Activated CD8-positive, alpha-beta T cell treated with anti-CD3 and anti-CD28 coated beads, Interleukin-2, amount 10 ng/mL, durations not matched to agents 7 days and 5 days (primary cell): ENCODE data around the gene TMEM43. TPM values are rescaled to one million over a fixed set of nuclear protein-coding genes. Genes with fewer than 3 reads are reported as not detected.
A peak's percentile ranks its signal among the peaks of the same experiment; 100 is the strongest.

ENCODE experiments used
- ATAC-seq: fragments of 150-1000 bp; cut with Tn5 transposase; one replicate; pipeline ENCODE4 v1.10.0; 2021; ENCODE audit warnings: moderate library complexity
- CTCF ChIA-PET: fragments of 350-600 bp; sonication (Branson Sonifier 250); formaldehyde crosslinking; loops from one replicate; lab custom pipeline; 2021; ENCODE audit warnings: antibody characterized with exemption; lab: Charles Lee
- POLR2A ChIA-PET: fragments of 350-600 bp; sonication (Branson Sonifier 250); formaldehyde crosslinking; loops from one replicate; lab custom pipeline; 2021; ENCODE audit warnings: antibody characterized with exemption; lab: Charles Lee
- DNase-seq: peaks from one replicate; pipeline ENCODE4 v3.0.0-alpha.2; 2020
- H3K27ac Mint-ChIP-seq: one replicate; pipeline ENCODE4 v1.8.0; 2021; ENCODE audit warnings: mild to moderate bottlenecking, mixed read lengths
- H3K27me3 Mint-ChIP-seq: one replicate; pipeline ENCODE4 v1.8.0; 2021; ENCODE audit warnings: low read depth, mixed read lengths
- H3K36me3 Mint-ChIP-seq: one replicate; pipeline ENCODE4 v1.8.0; 2021; ENCODE audit warnings: low read depth, mixed read lengths
- H3K4me1 Mint-ChIP-seq: one replicate; pipeline ENCODE4 v1.8.0; 2021; ENCODE audit warnings: low read depth, mixed read lengths
- H3K4me3 Mint-ChIP-seq: one replicate; pipeline ENCODE4 v1.8.0; 2021; ENCODE audit warnings: mild to moderate bottlenecking, mixed read lengths
- H3K9me3 Mint-ChIP-seq: one replicate; pipeline ENCODE4 v1.8.0; 2022; ENCODE audit warnings: mixed read lengths; ENCODE audit not compliant: insufficient read depth
- total RNA-seq, 2 experiments: library from RNA; stranded (reverse); gene quantifications; one replicate each; pipeline ENCODE4 v1.2.3, GENCODE V29; 2021

Gene TMEM43
- total RNA-seq, 2 experiments from 2014 or later = 27.9 to 28.8 TPM

DNA sequence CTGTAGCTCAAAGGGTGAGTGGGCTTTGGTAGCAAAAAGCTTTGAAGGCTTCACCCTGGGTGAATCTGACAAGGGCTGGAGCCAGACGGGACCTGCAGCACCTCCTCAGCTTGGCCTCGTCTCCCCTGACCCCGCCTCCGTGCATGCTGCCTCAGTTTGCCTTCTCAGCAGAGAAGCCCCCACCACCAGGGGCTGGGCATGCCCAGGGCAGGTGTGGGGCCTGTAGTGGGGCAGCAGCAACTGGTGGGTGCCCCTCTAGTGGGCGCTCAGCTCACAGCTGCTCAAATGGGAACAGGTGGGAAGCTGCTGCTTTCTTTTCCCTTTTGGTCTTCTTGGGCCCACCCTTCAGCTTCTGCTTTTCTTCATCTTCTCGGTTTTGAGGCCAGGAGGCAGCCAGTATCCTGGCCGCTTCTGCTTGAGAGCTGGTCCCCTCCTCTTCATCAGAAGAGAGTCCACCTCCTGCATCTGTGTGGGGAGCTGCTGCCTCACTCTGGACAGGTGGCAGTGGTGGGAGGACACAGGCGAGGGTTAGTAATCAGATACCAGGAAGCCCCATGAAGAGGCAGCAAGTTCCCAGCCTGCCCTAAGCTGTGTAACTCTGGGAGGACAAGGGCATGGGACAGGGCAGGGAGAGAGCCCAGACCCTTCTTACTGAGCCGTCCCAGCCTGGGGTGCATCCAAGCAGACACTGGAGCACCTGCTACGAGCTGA is 21.0 kb downstream of the TMEM43 start:
- H3K36me3 Mint-ChIP-seq = peaks cover 42% of the 10 kb centered on the region
- peak overlapping the region; percentile 35 for H3K27ac Mint-ChIP-seq
- POLR2A ChIA-PET = interaction anchor here (1.2 to 5.9 kb wide), 3 partner anchors 20 to 33 kb away, joined by 3 to 55 read pairs (median 26); partner anchors contain the start of genes CHCHD4, LSM3, TMEM43 and XPC

DNA sequence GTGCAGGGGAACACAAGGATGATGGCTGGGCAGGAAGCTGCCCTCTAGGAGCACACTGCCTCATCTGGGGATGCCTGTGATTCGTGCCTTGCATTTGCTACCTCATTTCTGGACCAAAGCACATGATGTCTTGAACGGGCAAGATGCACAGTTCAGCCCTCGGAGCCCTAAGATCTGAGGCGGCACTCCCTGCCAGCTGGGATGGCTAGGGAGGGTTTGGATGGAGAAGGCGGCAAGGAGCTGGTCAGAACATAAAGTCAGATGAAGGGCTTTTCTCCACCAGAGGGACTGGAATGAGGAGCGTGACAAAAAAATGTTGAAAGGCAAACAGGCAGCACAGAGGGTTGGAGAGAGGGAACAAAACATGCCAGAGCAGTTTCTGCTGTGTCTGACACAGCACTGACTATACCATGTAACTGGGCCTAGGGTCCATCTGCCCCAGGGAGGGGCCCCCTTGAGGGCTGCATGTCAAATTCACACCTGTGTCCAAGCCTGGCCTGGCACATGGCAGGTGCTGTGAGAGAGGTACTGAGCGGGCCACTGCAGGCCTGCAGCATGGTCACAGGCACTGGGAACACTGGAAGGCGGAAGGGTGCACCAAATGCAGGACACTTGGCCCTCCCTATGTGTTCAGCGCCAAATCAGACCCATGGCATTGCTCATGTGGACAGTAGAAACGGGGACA is 21.7 kb downstream of the TMEM43 start:
- H3K4me3 Mint-ChIP-seq = no peak overlapping the region
- H3K27ac Mint-ChIP-seq = peak overlapping the region; percentile 1
- ATAC-seq = no peak
- H3K36me3 Mint-ChIP-seq = peaks cover 43% of the 10 kb centered on the region
- POLR2A ChIA-PET = interaction anchor here (1.2 to 5.9 kb wide), 3 partner anchors 21 to 32 kb away, joined by 3 to 55 read pairs (median 26); partner anchors contain the start of genes CHCHD4, LSM3, TMEM43 and XPC
- no peaks in the 10 kb centered on the region for H3K9me3 Mint-ChIP-seq
- CTCF ChIA-PET = interaction anchor here (1.5 kb wide), 1 partner anchor 250 kb away, joined by 4 read pairs; no protein-coding TSS in a partner anchor
- H3K27me3 Mint-ChIP-seq = no peaks in the 10 kb centered on the region
- H3K4me1 Mint-ChIP-seq = peaks cover 36% of the 10 kb centered on the region
- DNase-seq = no peak

More for the DNA sequence above, 21.0 kb downstream of the TMEM43 start:
- Mint-ChIP-seq H3K9me3 (no peaks in the 10 kb centered on the region), H3K27me3 (no peaks in the 10 kb centered on the region), H3K4me1 (peaks cover 36% of the 10 kb centered on the region), H3K4me3 (no peak overlapping the region)
- ATAC-seq (no peak), DNase-seq (no peak)
- CTCF ChIA-PET = interaction anchor here (1.1 to 2.3 kb wide), 5 partner anchors 20 to 249 kb away, joined by 3 to 10 read pairs (median 4); partner anchors contain the start of genes CHCHD4, LSM3, TMEM43 and XPC

DNA sequence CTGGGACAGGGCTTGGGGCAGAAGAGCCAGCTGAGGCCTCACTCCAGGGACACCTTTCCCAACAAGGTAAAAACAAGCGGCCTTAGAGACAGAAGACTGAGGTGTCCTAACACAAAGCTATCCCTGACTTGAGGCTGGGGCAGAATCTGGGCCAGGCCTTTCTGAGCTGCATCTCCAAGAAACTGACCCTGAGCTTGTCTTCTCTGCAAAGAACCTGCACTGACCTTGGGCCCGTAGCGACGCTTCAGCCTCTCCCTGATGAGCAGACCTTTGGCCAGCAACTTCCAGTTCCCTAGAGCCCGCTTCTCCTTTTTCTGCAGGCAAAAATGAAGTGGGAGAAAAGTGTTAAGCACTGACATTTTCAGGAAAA is 22.2 kb downstream of the TMEM43 start:
- H3K4me3 Mint-ChIP-seq = no peak overlapping the region
- peaks cover 32% of the 10 kb centered on the region for H3K4me1 Mint-ChIP-seq
- H3K27me3 Mint-ChIP-seq = no peaks in the 10 kb centered on the region
- ATAC-seq (no peak), DNase-seq (no peak)
- POLR2A ChIA-PET = interaction anchor here (3.3 to 5.9 kb wide), 2 partner anchors 21 to 31 kb away, joined by 26 to 55 read pairs; partner anchors contain the start of genes CHCHD4, LSM3, TMEM43 and XPC
- CTCF ChIA-PET = interaction anchor here (1.5 kb wide), 1 partner anchor 251 kb away, joined by 4 read pairs; no protein-coding TSS in a partner anchor
- H3K27ac Mint-ChIP-seq = no peak overlapping the region
- H3K36me3 Mint-ChIP-seq = peaks cover 38% of the 10 kb centered on the region
- H3K9me3 Mint-ChIP-seq = no peaks in the 10 kb centered on the region

DNA sequence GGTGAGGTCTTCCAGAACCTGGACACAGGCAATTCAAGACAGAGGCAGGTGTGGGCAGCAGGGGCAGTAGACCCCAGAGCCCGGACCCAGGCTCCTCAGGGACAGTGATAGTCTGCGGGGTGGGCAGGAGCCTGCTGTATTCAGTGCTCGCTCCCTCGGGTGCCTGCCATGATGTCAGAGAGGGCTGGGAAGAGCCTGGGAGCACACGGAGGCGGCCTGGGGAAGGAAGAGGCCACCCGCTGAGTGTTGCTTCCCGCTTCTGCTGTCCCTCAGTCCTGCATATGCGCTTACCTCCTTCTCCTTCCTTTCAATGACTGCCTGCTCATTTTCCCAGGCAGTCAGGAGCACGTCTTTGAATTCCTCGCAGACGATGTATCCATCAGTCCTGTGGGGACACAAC is 22.8 kb downstream of the TMEM43 start:
- Mint-ChIP-seq H3K4me3 (no peak overlapping the region), H3K36me3 (peaks cover 37% of the 10 kb centered on the region)
- CTCF ChIA-PET = no interaction called here

DNA sequence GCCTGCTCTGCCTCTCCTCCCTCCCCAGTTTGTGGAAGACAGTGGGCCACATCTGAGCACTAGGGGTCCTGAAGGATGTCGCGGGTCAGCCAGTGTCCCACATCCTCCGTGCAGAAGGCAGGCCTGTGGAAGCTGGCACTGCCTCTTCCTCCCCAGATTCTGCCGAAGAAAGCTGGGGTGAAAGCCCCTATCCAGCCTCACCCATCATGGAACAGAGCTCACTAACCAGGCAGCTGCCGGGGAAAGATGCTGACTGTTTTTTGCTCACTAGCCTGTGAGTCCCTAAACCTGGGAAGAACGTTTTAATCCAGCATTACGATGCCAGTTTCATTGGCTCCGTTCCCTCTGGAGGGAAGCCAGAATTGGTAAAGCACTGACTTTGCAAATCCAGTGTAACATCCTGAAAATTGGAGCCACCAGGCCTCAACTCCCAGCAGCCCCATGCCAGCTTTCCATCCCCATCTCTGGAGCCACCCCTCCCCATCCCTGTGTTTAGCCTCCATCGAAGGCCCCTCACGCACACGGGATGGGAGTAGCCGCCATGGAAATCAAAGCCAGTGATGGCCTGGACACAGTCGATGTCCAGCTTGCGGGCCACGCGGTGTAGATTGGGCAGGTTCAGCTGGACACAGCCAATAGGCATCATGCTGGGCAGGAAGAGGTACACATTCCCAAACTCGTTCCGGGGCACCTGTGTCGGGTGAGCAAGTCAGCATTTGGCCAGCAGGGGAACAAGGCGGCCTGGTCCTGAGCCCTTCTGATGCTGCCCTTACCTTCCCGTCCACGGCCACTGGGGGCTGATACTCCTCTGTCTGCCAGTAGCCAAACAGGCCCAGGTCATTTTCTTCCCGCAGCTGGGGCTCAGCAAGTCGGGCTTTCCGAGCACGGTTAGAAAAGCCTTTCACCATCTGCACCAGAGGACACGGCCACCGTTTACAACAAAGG is 23.5 kb downstream of the TMEM43 start:
- H3K27me3 Mint-ChIP-seq = no peaks in the 10 kb centered on the region
- CTCF ChIA-PET = no interaction called here
- DNase-seq (no peak), ATAC-seq (no peak)
- no peak overlapping the region for H3K4me3 Mint-ChIP-seq
- peaks cover 34% of the 10 kb centered on the region for H3K36me3 Mint-ChIP-seq
- H3K9me3 Mint-ChIP-seq = no peaks in the 10 kb centered on the region
- peaks cover 20% of the 10 kb centered on the region for H3K4me1 Mint-ChIP-seq
- no peak overlapping the region for H3K27ac Mint-ChIP-seq
- POLR2A ChIA-PET = interaction anchor here (0.6 kb wide), 1 partner anchor 21 kb away, joined by 4 read pairs; no protein-coding TSS in a partner anchor

More for the DNA sequence above, 22.8 kb downstream of the TMEM43 start:
- no peaks in the 10 kb centered on the region for H3K9me3 Mint-ChIP-seq
- DNase-seq (no peak), ATAC-seq (no peak)
- peaks cover 26% of the 10 kb centered on the region for H3K4me1 Mint-ChIP-seq
- no peak overlapping the region for H3K27ac Mint-ChIP-seq
- no peaks in the 10 kb centered on the region for H3K27me3 Mint-ChIP-seq
- POLR2A ChIA-PET = interaction anchor here (5.9 kb wide), 1 partner anchor 22 kb away, joined by 55 read pairs; the partner anchor contains the start of genes CHCHD4 and TMEM43

DNA sequence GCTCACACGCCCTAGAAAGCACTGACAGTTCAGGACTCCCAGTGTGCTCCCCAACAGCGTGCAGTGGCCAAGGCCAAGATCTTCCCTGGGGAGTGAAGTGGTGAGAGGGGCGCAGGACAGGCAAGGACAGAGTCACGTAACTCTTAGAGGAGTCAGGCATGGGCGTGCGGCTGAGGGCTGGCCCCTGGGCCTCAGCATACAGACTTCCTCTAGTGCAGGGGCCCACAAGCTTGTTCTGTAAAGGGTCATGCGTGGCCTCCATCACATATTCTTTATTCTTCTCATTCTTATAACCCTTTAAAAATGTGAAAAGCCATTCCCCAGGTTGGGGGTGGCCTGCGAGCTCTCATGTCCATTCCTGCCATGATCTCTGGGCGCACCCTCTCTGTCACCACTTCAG is 25.2 kb downstream of the TMEM43 start:
- ChIA-PET CTCF (no interaction called here), POLR2A (interaction anchor here (0.6 kb wide), 2 partner anchors 255 to 785 kb away, joined by 3 to 4 read pairs; no protein-coding TSS in a partner anchor)
- no peaks in the 10 kb centered on the region for H3K9me3 Mint-ChIP-seq
- no peak overlapping the region for H3K27ac Mint-ChIP-seq
- H3K36me3 Mint-ChIP-seq = peaks cover 38% of the 10 kb centered on the region
- H3K4me1 Mint-ChIP-seq = peaks cover 4% of the 10 kb centered on the region
- H3K27me3 Mint-ChIP-seq = no peaks in the 10 kb centered on the region
- DNase-seq (no peak), ATAC-seq (no peak)
- H3K4me3 Mint-ChIP-seq = no peak overlapping the region

DNA sequence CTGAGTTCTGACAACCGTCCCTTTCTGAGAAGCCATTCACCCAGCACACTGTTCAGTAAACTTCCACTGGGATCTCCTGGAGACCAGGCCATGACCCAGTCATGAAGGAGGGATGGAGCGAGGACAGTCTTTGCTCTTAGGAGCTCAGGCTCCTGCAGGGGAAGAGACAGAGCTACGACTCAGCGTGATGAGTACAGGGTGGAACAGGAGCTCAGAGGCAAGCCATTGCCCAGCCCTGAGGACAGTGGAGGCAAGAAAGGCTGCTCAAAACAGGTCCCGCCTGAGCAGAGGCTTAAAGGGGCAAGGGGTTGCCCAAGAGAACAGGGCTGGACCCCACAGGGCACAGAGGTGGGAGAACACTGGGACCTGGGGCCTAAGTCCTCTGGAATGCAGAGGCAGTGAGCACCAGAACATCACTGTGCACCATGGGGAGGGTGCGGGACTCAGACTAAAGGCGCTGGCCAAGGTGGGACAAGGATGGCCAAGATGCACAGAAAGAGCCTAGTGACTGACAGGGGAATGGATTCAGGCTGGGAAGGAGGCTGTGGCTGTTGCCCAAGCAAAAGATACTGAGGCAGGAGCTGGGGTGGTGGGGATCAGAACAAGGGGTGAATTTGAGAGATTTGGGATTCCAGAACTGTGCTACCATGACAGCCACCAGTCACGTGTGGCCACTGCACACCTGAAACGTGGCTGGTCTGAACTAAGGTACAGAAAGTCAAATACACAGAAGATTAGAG is 25.8 kb downstream of the TMEM43 start:
- no peak for DNase-seq
- ATAC-seq = no peak
- Mint-ChIP-seq H3K27me3 (no peaks in the 10 kb centered on the region), H3K36me3 (peaks cover 35% of the 10 kb centered on the region), H3K4me3 (no peak overlapping the region), H3K9me3 (no peaks in the 10 kb centered on the region), H3K27ac (no peak overlapping the region), H3K4me1 (no peaks in the 10 kb centered on the region)
- CTCF ChIA-PET = interaction anchor here (1.0 to 1.5 kb wide), 3 partner anchors 20 to 53 kb away, joined by 3 to 6 read pairs (median 3); partner anchors contain the start of genes LSM3 and XPC
- POLR2A ChIA-PET = interaction anchor here (0.6 to 1.1 kb wide), 2 partner anchors 28 to 256 kb away, joined by 4 to 6 read pairs; partner anchors contain the start of genes LSM3 and XPC

DNA sequence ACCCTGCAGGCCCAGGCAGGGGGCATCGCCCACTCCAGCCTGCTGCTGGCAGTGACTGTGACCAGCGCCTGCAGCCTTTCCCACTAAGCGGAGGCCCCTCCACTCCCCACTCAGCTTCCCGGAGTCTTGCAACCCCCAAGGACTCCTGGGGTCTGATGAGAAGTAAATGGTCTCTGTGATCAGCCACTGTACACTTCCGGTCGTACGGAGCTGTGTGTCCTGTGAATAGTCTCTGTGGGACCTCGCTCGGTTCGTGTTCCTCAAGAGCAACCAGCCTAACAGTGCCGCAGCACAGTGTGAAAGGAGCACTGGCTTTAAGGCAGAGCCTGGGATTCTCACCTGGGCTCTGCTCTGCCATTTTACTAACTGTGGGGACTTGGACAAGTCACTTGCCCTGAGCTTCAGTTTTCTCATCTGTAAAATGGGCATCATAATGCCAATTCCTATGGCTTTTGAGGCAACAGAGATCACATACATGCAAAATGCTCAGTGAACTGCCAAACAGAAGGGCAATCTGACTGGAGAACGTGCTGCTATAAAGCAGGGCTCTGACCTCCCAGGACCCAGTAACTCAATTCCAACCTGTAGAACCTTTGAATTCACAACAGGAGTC is 26.7 kb downstream of the TMEM43 start:
- Mint-ChIP-seq H3K4me1 (no peaks in the 10 kb centered on the region), H3K27me3 (no peaks in the 10 kb centered on the region), H3K36me3 (peaks cover 35% of the 10 kb centered on the region), H3K9me3 (no peaks in the 10 kb centered on the region), H3K4me3 (no peak overlapping the region), H3K27ac (no peak overlapping the region)
- DNase-seq = no peak
- CTCF ChIA-PET = interaction anchor here (1.0 to 1.5 kb wide), 4 partner anchors 19 to 52 kb away, joined by 3 to 6 read pairs (median 4); partner anchors contain the start of genes LSM3 and XPC
- ATAC-seq = no peak
- POLR2A ChIA-PET = interaction anchor here (1.1 kb wide), 1 partner anchor 27 kb away, joined by 6 read pairs; the partner anchor contains the start of genes LSM3 and XPC

DNA sequence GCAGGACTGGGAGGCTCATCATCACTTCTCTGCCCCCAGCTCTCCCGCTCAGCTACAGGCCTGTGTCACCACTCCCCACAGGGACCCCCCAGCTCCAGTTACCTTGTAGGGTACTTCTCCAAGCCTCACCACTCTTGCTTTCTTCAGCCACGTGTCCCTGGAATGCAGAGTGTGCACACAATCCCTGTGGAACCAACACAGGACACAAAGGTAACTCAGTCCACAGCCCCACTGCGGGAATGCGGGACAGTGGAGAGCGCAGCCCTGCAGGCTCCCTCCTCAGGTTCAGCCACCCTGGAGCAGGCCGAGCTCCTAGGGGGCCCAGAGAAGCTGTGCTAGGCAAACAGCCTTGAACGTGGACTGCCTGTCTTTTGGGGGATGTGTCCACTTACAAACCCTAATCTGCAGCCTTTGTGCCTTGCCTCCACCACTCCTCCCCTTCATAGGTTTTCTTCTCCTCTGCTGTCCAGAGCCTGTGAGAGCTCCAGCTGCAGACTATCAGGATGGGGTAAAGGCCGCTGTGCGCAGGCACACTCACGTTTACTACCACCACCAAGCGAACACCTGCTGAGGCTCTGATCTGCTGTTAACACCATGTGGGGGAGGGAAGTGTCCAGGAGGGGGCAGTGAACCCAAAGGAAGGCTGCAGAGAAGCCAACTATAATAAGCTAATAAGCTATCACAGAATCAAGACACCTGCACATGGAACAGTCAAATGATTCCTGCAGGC is 27.5 kb downstream of the TMEM43 start:
- Mint-ChIP-seq H3K27ac (no peak overlapping the region), H3K4me3 (no peak overlapping the region), H3K36me3 (peaks cover 32% of the 10 kb centered on the region), H3K27me3 (no peaks in the 10 kb centered on the region), H3K4me1 (no peaks in the 10 kb centered on the region), H3K9me3 (no peaks in the 10 kb centered on the region)
- CTCF ChIA-PET = interaction anchor here (0.5 to 1.5 kb wide), 7 partner anchors 8 to 1418 kb away, joined by 3 to 6 read pairs (median 4); no protein-coding TSS in a partner anchor
- DNase-seq = no peak
- POLR2A ChIA-PET = no interaction called here
- peak; percentile 18 for ATAC-seq
